ENCODE results near the gene HSD11B1L.

The HSD11B1L gene

GRCh38 chr19:5676105-5676771 lies 4.6 kb upstream of the HSD11B1L start:
- no peaks in the 10 kb centered on the region for H3K36me3 ChIP-seq (ENCODE audit: insufficient read depth, low read length)

GRCh38 chr19:5676772-5677105 lies 4.1 kb upstream of the HSD11B1L start:
- H3K36me3 ChIP-seq (ENCODE audit: insufficient read depth, low read length), result no peaks in the 10 kb centered on the region
- H3K9ac ChIP-seq (ENCODE audit: low read depth, low read length), result no peak overlapping the region
- H3K9me3 ChIP-seq (ENCODE audit: control insufficient read depth, insufficient read depth, low read length), result no peaks in the 10 kb centered on the region
- no peaks in the 10 kb centered on the region for H3K4me1 ChIP-seq (ENCODE audit: insufficient read depth, low read length)

More at GRCh38 chr19:5676105-5676771, 4.6 kb upstream of the HSD11B1L start:
- no peaks in the 10 kb centered on the region for H3K4me1 ChIP-seq (ENCODE audit: insufficient read depth, low read length)
- H3K9me3 ChIP-seq (ENCODE audit: control insufficient read depth, insufficient read depth, low read length), result no peaks in the 10 kb centered on the region
- no peak overlapping the region for H3K9ac ChIP-seq (ENCODE audit: low read depth, low read length)

GRCh38 chr19:5677136-5677535 lies 3.7 kb upstream of the HSD11B1L start:
- Histone ChIP-seq H3K9me3 (ENCODE audit: control insufficient read depth, insufficient read depth, low read length) (no peaks in the 10 kb centered on the region), H3K4me1 (ENCODE audit: insufficient read depth, low read length) (no peaks in the 10 kb centered on the region), H3K36me3 (ENCODE audit: insufficient read depth, low read length) (no peaks in the 10 kb centered on the region), H3K9ac (ENCODE audit: low read depth, low read length) (no peak overlapping the region)

DNA sequence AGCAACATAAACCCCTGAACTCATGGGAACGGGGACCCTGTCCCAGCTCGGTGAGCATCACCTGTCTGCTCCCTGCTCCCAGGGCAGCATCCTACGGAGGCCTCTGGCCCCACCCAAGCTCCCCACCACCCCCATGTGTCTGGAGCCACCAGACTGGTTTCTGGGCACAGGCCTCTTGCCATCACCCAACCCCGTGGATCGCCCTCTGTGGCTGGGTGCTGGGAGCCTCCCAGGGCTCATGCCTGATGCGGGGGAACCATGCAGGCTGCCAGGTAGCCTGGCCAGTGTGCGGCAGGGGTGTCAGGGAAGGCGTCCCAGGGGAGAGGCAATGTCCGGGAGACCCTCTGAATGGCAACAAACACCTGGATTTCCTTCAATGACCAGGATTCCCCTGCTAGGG lies 3.2 kb upstream of the HSD11B1L start:
- Histone ChIP-seq H3K9me3 (ENCODE audit: control insufficient read depth, insufficient read depth, low read length) (no peaks in the 10 kb centered on the region), H3K36me3 (ENCODE audit: insufficient read depth, low read length) (no peaks in the 10 kb centered on the region)

DNA sequence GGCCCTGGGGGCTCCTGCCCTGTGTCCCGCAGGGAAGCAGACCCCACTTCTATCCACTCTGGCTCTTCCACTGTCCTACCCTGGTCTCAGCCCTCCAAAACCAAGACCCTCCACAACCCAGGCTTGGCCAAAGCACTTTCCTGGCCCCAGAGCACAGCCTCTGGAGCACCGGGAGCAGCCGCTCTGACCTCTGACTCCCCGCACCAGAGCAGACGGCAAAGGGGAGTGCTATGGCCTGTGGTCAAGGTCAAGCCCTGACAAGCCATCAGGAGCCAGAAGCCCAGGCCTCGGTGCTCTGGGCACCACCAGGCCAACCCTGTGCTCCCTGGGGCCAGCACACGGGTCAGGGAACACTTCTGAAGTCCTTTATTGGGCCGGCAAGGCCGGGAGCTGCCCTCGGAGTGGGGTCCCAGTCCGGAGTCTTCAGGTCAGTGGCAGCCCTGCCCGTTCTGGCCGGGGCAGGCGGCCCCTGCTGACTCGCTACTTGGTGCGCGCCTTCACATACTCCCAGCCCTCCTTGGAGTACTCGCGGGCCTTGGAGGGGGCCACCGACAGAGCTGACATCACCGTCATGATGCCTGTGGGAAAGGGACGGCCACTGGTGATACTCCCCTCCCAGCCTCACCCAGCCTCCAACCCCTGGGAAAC lies 2.6 kb upstream of the HSD11B1L start:
- H3K9me3 ChIP-seq (ENCODE audit: control insufficient read depth, insufficient read depth, low read length), result no peaks in the 10 kb centered on the region
- H3K4me1 ChIP-seq (ENCODE audit: insufficient read depth, low read length), result no peaks in the 10 kb centered on the region
- H3K9ac ChIP-seq (ENCODE audit: low read depth, low read length), result no peak overlapping the region
- no peaks in the 10 kb centered on the region for H3K36me3 ChIP-seq (ENCODE audit: insufficient read depth, low read length)

More for the DNA sequence above, 3.2 kb upstream of the HSD11B1L start:
- Histone ChIP-seq H3K4me1 (ENCODE audit: insufficient read depth, low read length) (no peaks in the 10 kb centered on the region), H3K9ac (ENCODE audit: low read depth, low read length) (no peak overlapping the region)

DNA sequence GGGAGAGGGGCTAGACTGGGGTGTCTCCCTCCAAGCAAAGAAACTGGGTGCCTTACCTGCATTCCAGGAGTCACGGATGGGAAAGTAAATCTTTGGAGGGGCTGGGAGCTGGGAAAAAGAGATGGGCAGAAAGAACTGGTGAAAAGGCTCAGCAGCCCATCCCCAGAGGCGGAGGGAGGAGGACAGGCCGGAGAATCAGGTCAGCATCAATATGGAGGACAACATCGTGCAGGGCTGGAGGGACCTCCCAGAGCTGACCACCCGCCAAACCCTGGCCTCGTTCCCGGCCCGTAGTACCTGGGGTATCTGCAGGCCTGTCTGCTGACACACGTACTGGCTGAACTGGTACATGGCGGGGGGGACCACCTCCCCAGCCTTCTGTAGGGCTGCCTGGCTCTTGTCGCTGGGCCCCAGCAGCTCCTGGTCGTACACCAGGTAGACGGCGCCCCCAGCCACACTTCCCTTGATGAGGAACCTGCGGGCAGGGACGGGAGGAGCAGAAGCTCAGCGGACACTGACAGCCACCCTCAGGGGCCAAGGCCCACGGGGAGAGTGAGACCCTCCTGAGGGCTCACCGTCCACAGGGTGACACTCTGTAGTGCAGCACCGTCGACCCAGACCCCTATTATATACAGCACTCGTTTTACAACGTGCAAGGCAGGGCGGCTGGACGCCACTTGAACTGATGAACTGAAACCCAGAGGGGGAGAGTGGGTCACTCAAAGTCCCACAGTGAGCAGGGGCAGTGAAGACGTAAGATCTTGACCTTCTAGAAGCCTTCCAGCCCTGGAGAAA lies 1.3 kb upstream of the HSD11B1L start:
- H3K36me3 ChIP-seq (ENCODE audit: insufficient read depth, low read length), result no peaks in the 10 kb centered on the region
- H3K9me3 ChIP-seq (ENCODE audit: control insufficient read depth, insufficient read depth, low read length), result no peaks in the 10 kb centered on the region
- H3K4me1 ChIP-seq (ENCODE audit: insufficient read depth, low read length), result no peaks in the 10 kb centered on the region
- peak overlapping the region; percentile 91 for H3K9ac ChIP-seq (ENCODE audit: low read depth, low read length)

DNA sequence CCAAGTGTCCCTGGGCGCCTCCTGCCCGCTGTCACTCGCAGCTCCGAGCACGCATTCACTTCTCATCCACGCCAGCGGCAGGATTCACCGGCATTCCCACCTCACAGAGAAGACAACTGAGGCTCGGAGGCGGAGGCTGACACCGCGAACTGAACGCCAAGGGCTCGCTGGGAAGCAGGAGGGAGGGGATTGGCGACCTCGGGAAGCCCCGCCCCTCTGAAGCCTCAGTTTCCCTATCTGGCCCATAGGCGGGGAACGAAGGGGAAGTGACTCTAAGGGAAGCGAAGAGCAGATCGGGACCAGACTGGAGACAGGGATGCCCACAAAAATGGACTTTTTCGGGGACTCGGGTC lies 767 bp upstream of the HSD11B1L start:
- no peaks in the 10 kb centered on the region for H3K4me1 ChIP-seq (ENCODE audit: insufficient read depth, low read length)
- H3K9me3 ChIP-seq (ENCODE audit: control insufficient read depth, insufficient read depth, low read length), result no peaks in the 10 kb centered on the region
- no peaks in the 10 kb centered on the region for H3K36me3 ChIP-seq (ENCODE audit: insufficient read depth, low read length)
- H3K9ac ChIP-seq (ENCODE audit: low read depth, low read length), result peak overlapping the region; percentile 91

GRCh38 chr19:5681391-5682106 lies 722 bp downstream of the HSD11B1L start:
- no peaks in the 10 kb centered on the region for H3K36me3 ChIP-seq (ENCODE audit: insufficient read depth, low read length)
- no peaks in the 10 kb centered on the region for H3K4me1 ChIP-seq (ENCODE audit: insufficient read depth, low read length)
- H3K9me3 ChIP-seq (ENCODE audit: control insufficient read depth, insufficient read depth, low read length), result no peaks in the 10 kb centered on the region
- peak overlapping the region; percentile 91; the same call in 1 of the 2 replicates for H3K9ac ChIP-seq (ENCODE audit: low read depth, low read length)

DNA sequence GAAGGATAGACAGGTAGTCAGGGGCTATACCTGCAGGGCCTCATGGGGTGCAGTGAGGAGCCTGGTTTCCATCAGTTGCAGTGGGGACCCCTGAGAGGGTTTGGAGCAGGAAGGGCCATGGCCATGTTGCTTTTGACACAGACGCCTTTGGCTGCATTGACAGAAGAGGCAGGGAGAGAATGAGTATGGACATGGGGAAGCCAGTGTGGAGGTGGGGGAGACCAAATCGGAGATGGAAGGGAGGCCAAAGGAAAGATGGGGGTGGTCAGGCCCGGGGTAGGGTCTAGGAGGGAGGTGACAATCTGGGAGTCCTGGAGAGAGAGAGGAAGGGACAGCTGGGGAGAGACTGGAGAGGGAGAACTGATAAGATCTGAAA lies 1.3 kb downstream of the HSD11B1L start:
- Histone ChIP-seq H3K9me3 (ENCODE audit: control insufficient read depth, insufficient read depth, low read length) (no peaks in the 10 kb centered on the region), H3K36me3 (ENCODE audit: insufficient read depth, low read length) (no peaks in the 10 kb centered on the region)

DNA sequence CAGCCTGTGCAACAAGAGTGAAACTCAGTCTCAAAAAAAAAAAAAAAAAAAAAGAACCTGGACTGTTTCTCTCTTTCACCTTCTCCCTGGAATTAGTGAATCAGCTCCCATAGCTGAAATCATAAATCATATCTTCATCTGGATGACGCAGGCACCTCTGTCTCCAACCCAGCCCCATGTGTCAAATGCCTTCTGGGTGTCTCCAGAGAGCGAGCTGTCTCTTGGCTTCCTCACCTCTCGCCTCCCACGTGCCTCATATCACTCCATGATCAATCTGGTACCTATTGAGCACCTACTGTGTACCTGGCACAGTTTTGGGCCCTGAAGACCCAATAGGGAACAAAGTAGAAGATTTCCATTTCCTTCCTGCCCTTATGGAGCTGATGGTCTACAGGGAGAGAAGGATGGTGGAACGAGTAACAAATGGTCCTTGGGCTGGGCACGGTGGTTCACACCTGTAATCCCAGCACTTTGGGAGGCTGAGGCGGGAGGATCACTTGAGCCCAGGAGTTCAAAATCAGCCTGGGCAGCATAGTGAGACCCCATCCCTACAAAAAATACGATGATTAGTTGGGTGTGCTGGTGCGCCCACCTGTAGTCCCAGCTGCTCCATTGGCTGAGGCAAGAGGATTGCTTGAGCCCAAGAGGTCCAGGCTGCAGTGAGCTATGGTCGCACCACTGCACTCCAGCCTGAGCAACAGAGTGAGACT lies 2.5 kb downstream of the HSD11B1L start:
- Histone ChIP-seq H3K36me3 (ENCODE audit: insufficient read depth, low read length) (no peaks in the 10 kb centered on the region), H3K4me1 (ENCODE audit: insufficient read depth, low read length) (no peaks in the 10 kb centered on the region), H3K9ac (ENCODE audit: low read depth, low read length) (no peak overlapping the region), H3K9me3 (ENCODE audit: control insufficient read depth, insufficient read depth, low read length) (no peaks in the 10 kb centered on the region)

More for the DNA sequence above, 1.3 kb downstream of the HSD11B1L start:
- Histone ChIP-seq H3K4me1 (ENCODE audit: insufficient read depth, low read length) (no peaks in the 10 kb centered on the region), H3K9ac (ENCODE audit: low read depth, low read length) (no peak overlapping the region)

GRCh38 chr19:5684694-5685430 lies 4.0 kb downstream of the HSD11B1L start:
- Histone ChIP-seq H3K4me1 (ENCODE audit: insufficient read depth, low read length) (no peaks in the 10 kb centered on the region), H3K9me3 (ENCODE audit: control insufficient read depth, insufficient read depth, low read length) (no peaks in the 10 kb centered on the region), H3K36me3 (ENCODE audit: insufficient read depth, low read length) (no peaks in the 10 kb centered on the region), H3K9ac (ENCODE audit: low read depth, low read length) (no peak overlapping the region)

DNA sequence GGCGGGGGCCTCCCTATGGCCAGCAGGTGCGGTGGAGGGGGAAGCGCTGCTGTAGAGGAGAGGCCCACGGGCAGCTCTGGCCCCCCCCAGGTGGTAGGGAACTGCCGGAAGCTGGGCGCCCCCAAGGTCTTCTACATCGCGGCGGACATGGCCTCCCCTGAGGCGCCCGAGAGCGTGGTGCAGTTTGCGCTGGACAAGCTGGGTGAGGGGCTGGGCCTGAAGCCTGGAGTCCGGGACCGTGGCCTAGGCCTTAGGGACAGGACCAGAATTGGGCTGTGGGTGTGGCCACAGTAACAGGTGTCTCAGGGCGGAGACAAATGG lies 5.5 kb downstream of the HSD11B1L start:
- H3K36me3 ChIP-seq (ENCODE audit: insufficient read depth, low read length), result no peaks in the 10 kb centered on the region
- no peaks in the 10 kb centered on the region for H3K4me1 ChIP-seq (ENCODE audit: insufficient read depth, low read length)
- H3K9me3 ChIP-seq (ENCODE audit: control insufficient read depth, insufficient read depth, low read length), result no peaks in the 10 kb centered on the region
- H3K9ac ChIP-seq (ENCODE audit: low read depth, low read length), result peak overlapping the region; percentile 62; the same call in 1 of the 2 replicates

- Histone ChIP-seq H3K4me1 (ENCODE audit: insufficient read depth, low read length) (no peaks in the 10 kb centered on the region), H3K9ac (ENCODE audit: low read depth, low read length) (peak overlapping the region; percentile 62)
Observed at GRCh38 chr19:5686647-5687359, 6.0 kb downstream of the HSD11B1L start.

More at GRCh38 chr19:5686647-5687359, 6.0 kb downstream of the HSD11B1L start:
- no peaks in the 10 kb centered on the region for H3K9me3 ChIP-seq (ENCODE audit: control insufficient read depth, insufficient read depth, low read length)
- H3K36me3 ChIP-seq (ENCODE audit: insufficient read depth, low read length), result 0 out of 2 replicates have a peak, but pooled peaks cover 1% of the 10 kb centered on the region

Data from ES-I3 (cell line).